Neuron (in vitro differentiated cells): Measurements from ENCODE around the gene FSTL4.

Experiments used
- H2AFZ ChIP-seq: one replicate; pipeline ENCODE4 v1.6.1; 2013; ENCODE audit warnings: low read depth, mild to moderate bottlenecking, inconsistent platforms, low read length, moderate library complexity
- H3K27me3 ChIP-seq: one replicate; pipeline ENCODE4 v1.6.1; 2013; ENCODE audit warnings: low read length; ENCODE audit not compliant: insufficient read depth
- H3K36me3 ChIP-seq: one replicate; pipeline ENCODE4 v1.6.1; 2013; ENCODE audit warnings: low read length; ENCODE audit not compliant: insufficient read depth
- H3K4me1 ChIP-seq: one replicate; pipeline ENCODE4 v1.6.1; 2013; ENCODE audit warnings: low read length; ENCODE audit not compliant: insufficient read depth
- H3K4me3 ChIP-seq: 2 replicates; pipeline ENCODE4 v1.5.1; 2013; ENCODE audit warnings: mild to moderate bottlenecking, low read length, moderate library complexity
- H3K9me3 ChIP-seq: one replicate; pipeline ENCODE4 v1.6.1; 2013; ENCODE audit warnings: low read length

Gene FSTL4

DNA sequence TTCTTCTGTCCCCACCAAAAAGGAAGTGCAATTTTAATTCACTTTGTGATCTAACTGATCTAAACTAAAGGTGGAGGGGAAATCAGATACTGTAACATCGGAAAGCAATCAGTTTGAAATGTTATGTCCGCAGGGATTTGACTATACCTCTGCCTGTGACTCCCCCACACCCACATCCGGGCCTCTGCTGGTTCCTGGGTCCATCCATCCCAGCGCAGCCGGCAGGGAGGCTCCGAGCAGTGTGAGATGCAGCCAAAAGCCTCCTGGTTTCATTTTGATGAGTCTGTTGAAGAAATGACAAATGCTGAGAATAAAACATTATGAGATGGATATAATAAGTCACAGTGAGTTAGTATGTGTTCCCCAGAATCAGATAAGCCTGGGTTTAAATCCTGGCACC is 8.6 kb downstream of the FSTL4 start:
- H3K27me3 ChIP-seq: peaks cover 3% of the 10 kb centered on the region
- H2AFZ ChIP-seq: no peak overlapping the region
- no peaks in the 10 kb centered on the region for H3K4me1 ChIP-seq
- no peaks in the 10 kb centered on the region for H3K36me3 ChIP-seq
- no peaks in the 10 kb centered on the region for H3K9me3 ChIP-seq
- no peak overlapping the region for H3K4me3 ChIP-seq

DNA sequence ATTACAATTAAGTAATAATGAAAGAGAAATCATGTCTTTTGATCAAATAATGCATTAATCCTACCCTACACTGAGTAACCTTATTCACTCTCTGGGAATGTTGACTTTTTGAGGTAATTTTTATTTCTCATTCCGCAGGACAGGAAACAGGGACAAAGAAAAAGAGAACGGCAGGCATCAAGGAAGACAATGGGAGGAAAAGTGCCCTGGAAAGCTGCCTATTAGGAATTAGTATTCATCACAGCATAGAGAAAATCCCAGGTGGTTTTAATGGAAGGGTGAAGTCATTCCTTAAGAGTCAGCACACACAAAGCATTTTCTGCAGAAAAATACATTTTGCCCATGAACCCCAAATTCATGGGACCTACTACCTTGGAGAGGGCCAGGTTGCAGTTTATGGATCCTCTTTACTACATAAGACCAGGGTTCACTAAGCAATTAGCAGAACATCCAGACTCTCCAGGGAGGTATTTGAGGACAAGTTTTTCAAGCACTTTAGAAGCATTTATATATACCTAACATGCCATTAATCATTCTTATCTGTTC is 9.4 kb downstream of the FSTL4 start:
- no peaks in the 10 kb centered on the region for H3K4me1 ChIP-seq
- no peaks in the 10 kb centered on the region for H3K36me3 ChIP-seq
- H3K27me3 ChIP-seq: peaks cover 3% of the 10 kb centered on the region
- H3K9me3 ChIP-seq: no peaks in the 10 kb centered on the region
- H3K4me3 ChIP-seq: no peak overlapping the region
- no peak overlapping the region for H2AFZ ChIP-seq

- no peak overlapping the region for H2AFZ ChIP-seq
- H3K36me3 ChIP-seq: no peaks in the 10 kb centered on the region
- H3K4me1 ChIP-seq: no peaks in the 10 kb centered on the region
- peaks cover 4% of the 10 kb centered on the region for H3K27me3 ChIP-seq
- H3K4me3 ChIP-seq: no peak overlapping the region
- H3K9me3 ChIP-seq: no peaks in the 10 kb centered on the region
Observed at GRCh38 chr5:133599600-133599999, 12.7 kb downstream of the FSTL4 start.

GRCh38 chr5:133599044-133599443 is 13.3 kb downstream of the FSTL4 start:
- Histone ChIP-seq H2AFZ (no peak overlapping the region), H3K4me3 (no peak overlapping the region), H3K36me3 (no peaks in the 10 kb centered on the region), H3K27me3 (peaks cover 4% of the 10 kb centered on the region), H3K4me1 (no peaks in the 10 kb centered on the region), H3K9me3 (no peaks in the 10 kb centered on the region)

DNA sequence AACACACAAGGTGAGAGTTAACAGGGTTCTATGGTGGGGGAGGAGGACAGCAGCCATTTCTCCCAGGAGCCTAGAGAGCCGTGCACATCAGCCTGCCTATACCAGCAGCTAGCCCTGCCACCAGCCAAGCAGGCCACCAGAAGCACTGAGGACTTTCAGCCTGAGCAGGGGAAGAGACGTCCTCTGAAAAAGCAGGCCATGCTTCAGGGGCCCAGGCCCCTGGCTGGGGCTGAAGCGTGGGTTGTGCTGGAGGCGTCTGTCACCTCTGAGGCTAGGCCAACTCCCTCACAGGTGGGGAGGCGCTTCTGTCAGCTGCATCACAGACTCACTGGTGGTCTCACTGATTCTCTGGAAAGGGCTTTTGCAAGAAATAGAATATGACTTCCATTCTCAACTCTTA is 16.3 kb downstream of the FSTL4 start:
- Histone ChIP-seq H3K36me3 (no peaks in the 10 kb centered on the region), H3K4me3 (no peak overlapping the region), H2AFZ (no peak overlapping the region), H3K4me1 (no peaks in the 10 kb centered on the region), H3K9me3 (no peaks in the 10 kb centered on the region), H3K27me3 (peaks cover 4% of the 10 kb centered on the region)

DNA sequence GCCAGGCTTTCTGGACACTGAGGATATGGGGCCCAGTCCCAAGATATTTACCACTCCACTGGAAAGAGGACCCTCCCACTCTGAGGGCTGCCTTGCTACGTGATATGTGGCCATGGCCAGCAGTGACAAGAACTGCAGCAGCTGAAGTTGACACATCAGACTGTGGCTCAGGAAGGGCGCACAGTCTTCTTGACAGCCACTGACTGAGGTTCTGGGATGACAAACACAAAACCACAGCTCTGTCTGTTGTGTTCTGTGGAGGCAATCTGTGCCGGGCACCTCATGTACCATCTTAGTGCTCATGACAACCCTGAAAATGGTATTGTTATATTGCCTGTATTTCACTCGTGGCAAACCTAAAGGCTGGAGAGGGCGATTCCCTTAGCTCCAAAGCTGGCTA is 16.9 kb downstream of the FSTL4 start:
- H2AFZ ChIP-seq: no peak overlapping the region

DNA sequence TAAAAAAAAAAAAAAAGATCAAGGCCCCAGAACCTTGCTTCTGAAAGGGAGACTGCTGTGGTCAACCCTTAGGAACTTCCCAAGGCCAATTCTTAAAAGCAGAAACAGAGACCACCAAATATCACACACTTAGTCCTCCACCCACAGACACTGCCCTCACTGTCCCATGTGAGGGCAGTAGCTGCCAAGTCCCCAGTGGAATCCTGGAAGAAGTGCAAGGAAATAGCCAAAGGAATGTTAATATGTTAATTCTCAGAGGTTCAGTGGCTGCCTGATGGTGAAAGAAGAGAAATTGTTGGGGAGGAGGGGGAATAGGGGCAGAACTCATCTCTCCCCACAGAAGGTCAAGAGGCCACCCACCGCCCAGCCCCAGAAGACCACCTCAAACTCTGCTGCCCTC is 23.1 kb downstream of the FSTL4 start:
- Histone ChIP-seq H3K9me3 (no peaks in the 10 kb centered on the region), H3K36me3 (no peaks in the 10 kb centered on the region), H2AFZ (no peak overlapping the region), H3K4me1 (no peaks in the 10 kb centered on the region), H3K27me3 (no peaks in the 10 kb centered on the region), H3K4me3 (no peak overlapping the region)

More for the DNA sequence above, 16.9 kb downstream of the FSTL4 start:
- Histone ChIP-seq H3K4me3 (no peak overlapping the region), H3K9me3 (no peaks in the 10 kb centered on the region), H3K36me3 (no peaks in the 10 kb centered on the region), H3K27me3 (peaks cover 4% of the 10 kb centered on the region), H3K4me1 (no peaks in the 10 kb centered on the region)

DNA sequence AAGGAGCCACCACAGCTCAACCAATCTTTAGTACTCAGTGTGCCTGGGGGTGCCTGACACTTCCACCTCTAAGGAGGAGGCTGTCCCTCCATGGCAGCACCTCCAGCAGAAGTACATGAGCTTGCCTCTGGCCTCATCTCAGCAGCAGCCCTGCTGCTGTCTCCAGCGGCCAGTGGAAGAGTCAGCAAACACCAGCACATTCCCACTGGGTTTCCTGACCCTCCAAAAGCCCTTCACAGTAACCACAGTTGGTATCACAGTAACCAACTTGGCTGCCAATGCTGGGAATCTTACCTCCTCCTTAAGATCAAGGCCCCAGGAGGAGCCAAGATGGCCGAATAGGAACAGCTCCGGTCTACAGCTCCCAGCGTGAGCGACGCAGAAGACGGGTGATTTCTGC is 29.4 kb downstream of the FSTL4 start:
- no peaks in the 10 kb centered on the region for H3K36me3 ChIP-seq
- H3K27me3 ChIP-seq: no peaks in the 10 kb centered on the region
- H3K4me3 ChIP-seq: no peak overlapping the region
- no peaks in the 10 kb centered on the region for H3K4me1 ChIP-seq
- no peak overlapping the region for H2AFZ ChIP-seq
- H3K9me3 ChIP-seq: no peaks in the 10 kb centered on the region

DNA sequence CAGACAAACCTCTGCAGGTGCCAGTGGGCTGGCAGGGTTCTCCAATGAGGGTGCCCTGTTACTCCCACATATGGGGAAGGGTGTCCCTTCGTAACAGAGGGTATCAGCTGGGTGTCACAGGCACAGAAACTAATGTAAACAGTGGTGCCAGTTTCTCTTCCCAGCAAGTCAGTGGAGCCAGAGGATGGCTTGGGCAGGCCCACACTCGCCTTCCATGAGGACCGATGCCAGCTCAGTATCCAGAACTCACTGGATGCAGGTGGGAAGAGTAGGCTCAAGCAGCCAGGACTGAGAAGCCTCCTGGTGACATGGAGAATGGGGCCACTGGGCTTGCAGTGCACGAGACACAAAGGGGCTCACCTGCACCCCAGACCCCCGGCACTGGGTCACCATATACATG is 30.4 kb downstream of the FSTL4 start:
- Histone ChIP-seq H3K27me3 (no peaks in the 10 kb centered on the region), H3K4me3 (no peak overlapping the region), H3K36me3 (no peaks in the 10 kb centered on the region), H3K9me3 (no peaks in the 10 kb centered on the region), H2AFZ (no peak overlapping the region), H3K4me1 (no peaks in the 10 kb centered on the region)

GRCh38 chr5:133581348-133581747 is 31.0 kb downstream of the FSTL4 start:
- H3K27me3 ChIP-seq: no peaks in the 10 kb centered on the region
- H3K4me1 ChIP-seq: no peaks in the 10 kb centered on the region
- H2AFZ ChIP-seq: no peak overlapping the region
- no peak overlapping the region for H3K4me3 ChIP-seq
- H3K36me3 ChIP-seq: no peaks in the 10 kb centered on the region
- no peaks in the 10 kb centered on the region for H3K9me3 ChIP-seq

GRCh38 chr5:133580618-133581017 is 31.7 kb downstream of the FSTL4 start:
- no peaks in the 10 kb centered on the region for H3K27me3 ChIP-seq
- H3K36me3 ChIP-seq: no peaks in the 10 kb centered on the region
- no peak overlapping the region for H2AFZ ChIP-seq
- no peaks in the 10 kb centered on the region for H3K4me1 ChIP-seq
- no peak overlapping the region for H3K4me3 ChIP-seq
- H3K9me3 ChIP-seq: no peaks in the 10 kb centered on the region

DNA sequence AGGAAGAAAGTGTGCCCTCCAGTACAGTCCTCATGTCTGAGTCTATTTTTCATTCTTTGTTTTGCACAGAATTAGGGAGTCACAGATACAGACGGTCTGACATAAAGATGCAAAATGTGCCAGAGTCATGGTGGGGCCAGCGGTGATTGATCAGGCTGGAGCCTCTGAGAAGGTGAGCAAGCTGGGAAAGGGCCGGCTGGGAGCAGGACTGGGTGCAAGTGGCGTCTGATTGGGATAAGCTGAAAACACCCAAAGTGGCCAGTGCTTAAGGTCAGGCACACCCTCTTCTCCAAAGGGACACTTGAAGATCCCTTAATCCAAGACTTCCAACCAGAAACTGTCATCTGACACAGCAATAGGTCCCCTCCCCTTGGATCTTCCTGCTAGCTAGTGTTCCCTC is 32.6 kb downstream of the FSTL4 start:
- no peaks in the 10 kb centered on the region for H3K27me3 ChIP-seq
- H3K36me3 ChIP-seq: no peaks in the 10 kb centered on the region

DNA sequence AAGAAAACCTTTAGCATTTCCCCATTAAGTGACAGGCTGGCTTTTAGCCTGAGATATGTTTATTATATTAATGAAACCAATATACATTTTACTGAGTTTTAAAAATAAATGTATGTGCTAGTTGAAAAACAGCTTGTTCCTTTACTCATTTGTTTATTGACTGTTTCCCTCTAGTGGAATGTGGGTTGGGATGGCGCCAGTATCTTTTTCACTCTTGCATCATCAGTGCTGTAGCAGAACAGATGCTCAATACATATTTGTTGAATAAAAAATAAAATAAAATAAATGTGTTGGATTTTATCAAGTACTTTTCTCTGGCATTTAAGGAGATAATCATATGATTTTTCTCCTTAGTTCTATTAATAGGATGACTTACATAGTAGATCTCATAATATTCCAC is 43.0 kb downstream of the FSTL4 start:
- Histone ChIP-seq H3K4me3 (no peak overlapping the region), H3K4me1 (no peaks in the 10 kb centered on the region), H3K36me3 (no peaks in the 10 kb centered on the region), H3K27me3 (no peaks in the 10 kb centered on the region), H2AFZ (no peak overlapping the region), H3K9me3 (no peaks in the 10 kb centered on the region)

More for the DNA sequence above, 32.6 kb downstream of the FSTL4 start:
- H3K4me1 ChIP-seq: no peaks in the 10 kb centered on the region
- no peak overlapping the region for H2AFZ ChIP-seq
- no peak overlapping the region for H3K4me3 ChIP-seq
- H3K9me3 ChIP-seq: no peaks in the 10 kb centered on the region

DNA sequence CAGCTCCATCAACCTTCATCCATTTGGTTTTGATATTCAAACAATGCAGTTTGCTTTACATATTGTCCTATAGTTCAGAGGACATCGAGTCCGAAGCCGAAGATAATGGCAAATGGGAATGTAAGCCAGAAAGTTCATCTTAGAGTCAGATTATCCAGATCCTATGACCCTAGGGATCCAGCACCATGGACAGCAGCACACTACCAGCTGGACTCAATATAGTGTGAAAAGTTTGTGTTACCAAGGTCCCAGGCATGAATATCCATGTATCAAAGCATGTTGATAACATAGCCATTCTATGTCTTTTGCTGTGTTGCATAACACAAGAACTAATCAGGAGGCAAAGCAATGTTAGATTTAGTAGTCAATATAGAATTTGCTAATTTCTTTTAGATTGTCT is 46.3 kb downstream of the FSTL4 start:
- H3K4me3 ChIP-seq: no peak overlapping the region
- no peaks in the 10 kb centered on the region for H3K4me1 ChIP-seq
- H3K9me3 ChIP-seq: no peaks in the 10 kb centered on the region
- H2AFZ ChIP-seq: no peak overlapping the region
- no peaks in the 10 kb centered on the region for H3K27me3 ChIP-seq
- H3K36me3 ChIP-seq: no peaks in the 10 kb centered on the region
